Stimulated activated CD8-positive, alpha-beta memory T cell treated with anti-CD3 and anti-CD28 coated beads, Interleukin-12 subunit alpha, Interleukin-12 subunit beta, amount 100 ng/mL, for 24 hours (primary cell): ENCODE results near the gene OOSP3.
"Not testable (repeated sequence)": the region's sequence is repeated elsewhere in the genome, so short reads cannot be mapped to it uniquely, and the experiment has no call there.

ENCODE experiments used
- DNase-seq: peaks from one replicate; pipeline ENCODE4 v3.0.0-alpha.2; 2020; ENCODE audit errors: extremely low read depth

OOSP3 gene

GRCh38 chr11:59877325-59877724 is 1.3 kb upstream of the OOSP3 start:
- no peak for DNase-seq

GRCh38 chr11:59877784-59878183 is 798 bp upstream of the OOSP3 start:
- DNase-seq, result no peak

- no peak for DNase-seq
Observed at GRCh38 chr11:59879567-59879966, 985 bp downstream of the OOSP3 start.

GRCh38 chr11:59883597-59883996 is 5.0 kb downstream of the OOSP3 start:
- DNase-seq, result no peak

- not testable (repeated sequence) for DNase-seq
Observed at GRCh38 chr11:59887156-59887555, 8.6 kb downstream of the OOSP3 start.

GRCh38 chr11:59891781-59892181 is 13.2 kb downstream of the OOSP3 start:
- no peak for DNase-seq

GRCh38 chr11:59894616-59895015 is 16.0 kb downstream of the OOSP3 start:
- DNase-seq, result no peak

GRCh38 chr11:59898046-59898445 is 19.5 kb downstream of the OOSP3 start:
- DNase-seq, result no peak

GRCh38 chr11:59898650-59899049 is 20.1 kb downstream of the OOSP3 start:
- DNase-seq, result no peak

GRCh38 chr11:59899532-59899931 is 20.9 kb downstream of the OOSP3 start:
- DNase-seq, result no peak

- DNase-seq, result no peak
Observed at GRCh38 chr11:59900366-59901126, 22.0 kb downstream of the OOSP3 start.

GRCh38 chr11:59901306-59901705 is 22.7 kb downstream of the OOSP3 start:
- DNase-seq, result no peak

- not testable (repeated sequence) for DNase-seq
Observed at GRCh38 chr11:59903569-59903968, 25.0 kb downstream of the OOSP3 start.

GRCh38 chr11:59918480-59918879 is 39.9 kb downstream of the OOSP3 start:
- no peak for DNase-seq

- no peak for DNase-seq
Observed at GRCh38 chr11:59918987-59919589, 40.5 kb downstream of the OOSP3 start.

- DNase-seq, result no peak
Observed at GRCh38 chr11:59923813-59924212, 45.2 kb downstream of the OOSP3 start.

GRCh38 chr11:59931688-59932087 is 53.1 kb downstream of the OOSP3 start:
- DNase-seq, result no peak

GRCh38 chr11:59938132-59938531 is 59.5 kb downstream of the OOSP3 start, which contains the start of gene OOSP1:
Gene OOSP1 (plus strand): TSS chr11:59938432. CDS start chr11:59938455, 23 bp downstream.
- no peak for DNase-seq

- no peak for DNase-seq
Observed at GRCh38 chr11:59938718-59939117, 60.1 kb downstream of the OOSP3 start.

GRCh38 chr11:59939482-59939881 is 60.9 kb downstream of the OOSP3 start:
- no peak for DNase-seq

GRCh38 chr11:59941091-59941490 is 62.5 kb downstream of the OOSP3 start:
- DNase-seq, result no peak

- DNase-seq, result no peak
Observed at GRCh38 chr11:59943997-59944714, 65.6 kb downstream of the OOSP3 start.

GRCh38 chr11:59944720-59945119 is 66.1 kb downstream of the OOSP3 start:
- DNase-seq, result no peak
